ENCODE data around the gene TRPC4AP.
"Not testable (repeated sequence)": the region's sequence is repeated elsewhere in the genome, so short reads cannot be mapped to it uniquely, and the experiment has no call there.

DNA sequence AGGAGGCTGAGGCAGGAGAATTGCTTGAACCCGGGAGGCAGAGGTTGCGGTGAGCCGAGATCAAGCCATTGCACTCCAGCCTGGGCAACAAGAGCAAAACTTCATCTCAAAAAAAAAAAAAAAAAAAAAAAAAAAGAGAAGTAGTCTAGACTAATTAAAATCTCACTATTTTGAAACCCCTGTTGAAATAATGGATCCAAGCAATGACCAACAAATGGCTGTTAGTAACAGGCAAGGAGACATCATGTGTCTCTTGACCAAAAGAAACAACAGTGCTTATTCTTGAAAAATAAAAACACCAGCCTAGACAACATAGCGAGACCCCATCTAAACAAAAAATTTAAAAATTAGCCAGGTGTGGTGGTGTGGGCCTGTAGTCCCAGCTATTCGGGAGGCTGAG, 19.7 kb upstream of the TRPC4AP start:
- TF ChIP-seq JUN (IDR thresholded peaks at IDR 0.05; ENCODE audit: low read depth, low read length); RAD21 (IDR thresholded peaks at IDR 0.05 in 1 of 2, conservative IDR thresholded peaks at IDR 0.05 in 1 of 2; ENCODE audit: low read depth in 2 of 2, low read length in 2 of 2); HDAC2 (IDR thresholded peaks at IDR 0.05; ENCODE audit: borderline replicate concordance in 1 of 2, low read depth in 2 of 2, low read length in 2 of 2); SP2 (IDR thresholded peaks at IDR 0.05; ENCODE audit: low read length); POLR2AphosphoS5 (IDR thresholded peaks at IDR 0.05; ENCODE audit: low read depth, low read length); ATF2 (IDR thresholded peaks at IDR 0.05; ENCODE audit: low read length); SIRT6 (IDR thresholded peaks at IDR 0.05; ENCODE audit: low read length); ZNF274 (IDR thresholded peaks at IDR 0.05; ENCODE audit: borderline replicate concordance, extremely low read depth, low read length); POLR2A (IDR thresholded peaks at IDR 0.05; ENCODE audit: control extremely low read depth in 1 of 2, low read depth in 2 of 2, low read length in 2 of 2): not testable (repeated sequence)
- TF ChIP-seq, protein P1, sequence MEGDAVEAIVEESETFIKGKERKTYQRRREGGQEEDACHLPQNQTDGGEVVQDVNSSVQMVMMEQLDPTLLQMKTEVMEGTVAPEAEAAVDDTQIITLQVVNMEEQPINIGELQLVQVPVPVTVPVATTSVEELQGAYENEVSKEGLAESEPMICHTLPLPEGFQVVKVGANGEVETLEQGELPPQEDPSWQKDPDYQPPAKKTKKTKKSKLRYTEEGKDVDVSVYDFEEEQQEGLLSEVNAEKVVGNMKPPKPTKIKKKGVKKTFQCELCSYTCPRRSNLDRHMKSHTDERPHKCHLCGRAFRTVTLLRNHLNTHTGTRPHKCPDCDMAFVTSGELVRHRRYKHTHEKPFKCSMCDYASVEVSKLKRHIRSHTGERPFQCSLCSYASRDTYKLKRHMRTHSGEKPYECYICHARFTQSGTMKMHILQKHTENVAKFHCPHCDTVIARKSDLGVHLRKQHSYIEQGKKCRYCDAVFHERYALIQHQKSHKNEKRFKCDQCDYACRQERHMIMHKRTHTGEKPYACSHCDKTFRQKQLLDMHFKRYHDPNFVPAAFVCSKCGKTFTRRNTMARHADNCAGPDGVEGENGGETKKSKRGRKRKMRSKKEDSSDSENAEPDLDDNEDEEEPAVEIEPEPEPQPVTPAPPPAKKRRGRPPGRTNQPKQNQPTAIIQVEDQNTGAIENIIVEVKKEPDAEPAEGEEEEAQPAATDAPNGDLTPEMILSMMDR (IDR thresholded peaks at IDR 0.05; ENCODE audit: control extremely low read depth in 1 of 3, insufficient read depth in 1 of 3, low read depth in 1 of 3, low read length in 3 of 3): not testable (repeated sequence)

Measured in H1 (cell line).